Measurements from ENCODE around the gene ACOT7. TPM values are rescaled to one million over a fixed set of nuclear protein-coding genes. Genes with fewer than 3 reads are reported as not detected.

ACOT7 gene
- total RNA-seq, 1 donor from 2014 or later: 38.8 TPM

DNA sequence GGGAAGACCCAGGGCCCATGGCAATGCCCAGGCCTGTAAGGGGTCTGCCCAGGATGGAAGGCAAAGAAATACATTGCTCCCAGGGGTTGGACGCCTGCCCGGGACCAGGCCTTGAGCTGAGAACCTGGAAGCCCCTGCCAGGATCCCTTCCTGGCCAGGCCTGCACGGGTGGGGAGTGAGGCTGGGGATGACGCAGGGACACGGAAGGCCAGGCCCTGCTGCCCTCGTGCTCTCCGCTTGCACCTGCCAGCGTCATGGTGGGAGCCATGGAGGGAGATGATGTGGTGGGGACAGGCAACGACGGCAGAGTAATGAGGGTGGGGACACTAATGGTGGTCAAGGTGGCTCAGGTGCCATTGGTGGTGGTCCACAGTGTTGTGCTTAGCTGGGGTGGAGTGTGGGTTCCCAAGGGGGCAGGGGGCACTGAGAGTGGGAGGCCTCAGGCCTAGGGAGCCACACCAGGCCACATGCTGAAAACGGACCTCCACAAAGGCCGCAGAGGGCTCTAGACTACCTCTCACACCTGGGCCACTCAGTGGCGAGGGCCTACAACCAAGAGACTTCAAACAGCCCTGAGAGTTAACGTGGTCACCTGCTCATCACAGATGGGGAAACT is 145.3 kb downstream of the ACOT7 start:
- no peaks in the 10 kb centered on the region for H3K9me3 ChIP-seq
- H3K36me3 ChIP-seq: peaks cover 0 to 4% of the 10 kb centered on the region in 2 donors
- no peak overlapping the region for H3K27ac ChIP-seq
- peaks cover 13% of the 10 kb centered on the region for H3K27me3 ChIP-seq
- intact Hi-C loops (cut with DNase I): loop anchor here (5.0 to 10.0 kb wide), 3 partner anchors 99 to 187 kb away; no protein-coding TSS in a partner anchor
- TF ChIP-seq, protein P1, sequence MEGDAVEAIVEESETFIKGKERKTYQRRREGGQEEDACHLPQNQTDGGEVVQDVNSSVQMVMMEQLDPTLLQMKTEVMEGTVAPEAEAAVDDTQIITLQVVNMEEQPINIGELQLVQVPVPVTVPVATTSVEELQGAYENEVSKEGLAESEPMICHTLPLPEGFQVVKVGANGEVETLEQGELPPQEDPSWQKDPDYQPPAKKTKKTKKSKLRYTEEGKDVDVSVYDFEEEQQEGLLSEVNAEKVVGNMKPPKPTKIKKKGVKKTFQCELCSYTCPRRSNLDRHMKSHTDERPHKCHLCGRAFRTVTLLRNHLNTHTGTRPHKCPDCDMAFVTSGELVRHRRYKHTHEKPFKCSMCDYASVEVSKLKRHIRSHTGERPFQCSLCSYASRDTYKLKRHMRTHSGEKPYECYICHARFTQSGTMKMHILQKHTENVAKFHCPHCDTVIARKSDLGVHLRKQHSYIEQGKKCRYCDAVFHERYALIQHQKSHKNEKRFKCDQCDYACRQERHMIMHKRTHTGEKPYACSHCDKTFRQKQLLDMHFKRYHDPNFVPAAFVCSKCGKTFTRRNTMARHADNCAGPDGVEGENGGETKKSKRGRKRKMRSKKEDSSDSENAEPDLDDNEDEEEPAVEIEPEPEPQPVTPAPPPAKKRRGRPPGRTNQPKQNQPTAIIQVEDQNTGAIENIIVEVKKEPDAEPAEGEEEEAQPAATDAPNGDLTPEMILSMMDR (IDR thresholded peaks at IDR 0.05): no peak
- TF ChIP-seq POLR2AphosphoS5 (IDR thresholded peaks at IDR 0.05; ENCODE audit: insufficient read depth in 1 of 2, low read depth in 1 of 2) (no peak), POLR2A (IDR thresholded peaks at IDR 0.05) (no peak)
- DNase-seq (ENCODE audit: extremely low spot score in 2 of 2): no peak
- no peak overlapping the region for H3K4me3 ChIP-seq
- peaks cover 24% of the 10 kb centered on the region for H3K4me1 ChIP-seq

DNA sequence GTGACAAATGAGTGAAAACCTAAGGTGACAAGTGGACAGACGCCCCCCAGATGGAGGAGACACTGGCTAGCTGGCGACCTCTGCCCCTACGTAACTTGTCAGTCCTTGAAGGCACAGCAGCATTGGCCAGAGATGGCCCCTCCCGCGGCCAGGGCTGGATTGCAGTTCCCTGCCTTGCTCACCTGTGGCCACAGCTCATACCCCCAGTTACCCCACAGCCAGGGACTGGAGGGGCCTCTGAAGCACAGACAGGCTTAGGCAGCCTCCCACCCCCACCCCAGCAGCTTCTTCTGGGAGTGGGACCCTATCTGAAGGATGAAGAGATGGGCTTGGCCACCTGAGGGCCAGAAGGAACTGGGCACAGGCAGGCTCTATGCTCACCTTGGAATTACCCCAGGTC is 145.9 kb downstream of the ACOT7 start:
- H3K9me3 ChIP-seq: no peaks in the 10 kb centered on the region
- H3K36me3 ChIP-seq: no peaks in the 10 kb centered on the region
- H3K4me3 ChIP-seq: no peak overlapping the region
- intact Hi-C loops (cut with DNase I): loop anchor here (5.0 to 10.0 kb wide), 3 partner anchors 100 to 187 kb away; no protein-coding TSS in a partner anchor
- H3K4me1 ChIP-seq: peaks cover 24% of the 10 kb centered on the region
- TF ChIP-seq POLR2AphosphoS5 (IDR thresholded peaks at IDR 0.05; ENCODE audit: insufficient read depth in 1 of 2, low read depth in 1 of 2) (no peak), POLR2A (IDR thresholded peaks at IDR 0.05) (no peak)
- TF ChIP-seq, protein P1 (IDR thresholded peaks at IDR 0.05): no peak
- H3K27me3 ChIP-seq: peaks cover 19% of the 10 kb centered on the region
- no peak overlapping the region for H3K27ac ChIP-seq
- DNase-seq (ENCODE audit: extremely low spot score in 2 of 2): no peak

DNA sequence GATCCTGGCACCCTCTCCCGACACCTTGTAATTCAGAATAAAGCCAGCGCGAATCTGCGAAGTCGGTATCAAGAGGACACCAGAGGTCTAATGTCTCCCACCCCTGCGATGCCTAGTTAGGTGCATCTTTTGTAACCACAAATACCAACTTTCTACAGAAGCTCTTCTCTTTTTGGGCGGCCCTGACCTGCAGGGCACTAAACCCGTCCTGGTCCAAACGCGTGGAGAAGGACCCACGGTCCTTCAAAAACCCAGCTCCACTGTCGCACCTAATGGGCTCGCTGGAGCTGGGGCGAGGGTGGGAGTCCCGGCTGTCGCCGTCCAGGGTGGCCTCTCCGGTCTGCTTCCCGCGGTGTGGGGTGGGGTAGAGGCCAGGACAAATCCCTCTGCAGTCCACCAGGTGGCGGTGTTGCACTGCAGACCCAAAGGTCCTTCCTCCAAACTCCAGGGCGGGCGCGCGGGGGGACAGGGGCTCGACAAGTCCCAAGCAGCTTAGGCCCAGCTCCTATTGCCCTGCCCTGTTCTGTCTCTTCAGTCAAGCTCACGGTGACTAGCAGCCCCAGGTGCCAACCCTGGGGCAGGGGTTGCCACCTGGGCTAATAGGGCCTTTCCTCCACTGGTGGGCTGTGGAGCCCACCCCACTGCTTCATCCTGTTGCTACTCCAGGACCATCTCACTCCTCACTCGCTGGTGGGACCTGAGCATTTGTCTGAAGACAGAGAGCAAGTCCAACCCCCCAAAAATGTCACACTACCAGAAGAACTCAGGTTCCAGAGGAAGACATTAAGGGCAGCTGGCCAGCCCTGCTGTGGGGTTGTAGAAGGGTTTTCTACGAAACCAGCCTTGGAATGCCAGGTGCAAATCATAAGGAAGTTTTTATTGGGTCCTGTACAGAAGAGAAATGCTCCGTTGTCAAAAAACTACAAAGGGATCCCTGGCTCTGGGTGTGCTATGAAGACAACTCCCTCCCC is 146.8 kb downstream of the ACOT7 start:
- no peaks in the 10 kb centered on the region for H3K36me3 ChIP-seq
- H3K4me1 ChIP-seq: peaks cover 30% of the 10 kb centered on the region
- H3K27ac ChIP-seq: no peak overlapping the region
- TF ChIP-seq POLR2AphosphoS5 (IDR thresholded peaks at IDR 0.05; ENCODE audit: insufficient read depth in 1 of 2, low read depth in 1 of 2) (peak; percentile 29 to 39), POLR2A (IDR thresholded peaks at IDR 0.05) (no peak)
- TF ChIP-seq, protein P1 (IDR thresholded peaks at IDR 0.05): peak; percentile 93 to 97 (median 97)
- H3K27me3 ChIP-seq: peaks cover 25% of the 10 kb centered on the region
- DNase-seq (ENCODE audit: extremely low spot score in 2 of 2): no peak
- H3K4me3 ChIP-seq: no peak overlapping the region
- no peaks in the 10 kb centered on the region for H3K9me3 ChIP-seq
- intact Hi-C loops (cut with DNase I): loop anchor here (5.0 to 10.0 kb wide), 3 partner anchors 101 to 188 kb away; no protein-coding TSS in a partner anchor

DNA sequence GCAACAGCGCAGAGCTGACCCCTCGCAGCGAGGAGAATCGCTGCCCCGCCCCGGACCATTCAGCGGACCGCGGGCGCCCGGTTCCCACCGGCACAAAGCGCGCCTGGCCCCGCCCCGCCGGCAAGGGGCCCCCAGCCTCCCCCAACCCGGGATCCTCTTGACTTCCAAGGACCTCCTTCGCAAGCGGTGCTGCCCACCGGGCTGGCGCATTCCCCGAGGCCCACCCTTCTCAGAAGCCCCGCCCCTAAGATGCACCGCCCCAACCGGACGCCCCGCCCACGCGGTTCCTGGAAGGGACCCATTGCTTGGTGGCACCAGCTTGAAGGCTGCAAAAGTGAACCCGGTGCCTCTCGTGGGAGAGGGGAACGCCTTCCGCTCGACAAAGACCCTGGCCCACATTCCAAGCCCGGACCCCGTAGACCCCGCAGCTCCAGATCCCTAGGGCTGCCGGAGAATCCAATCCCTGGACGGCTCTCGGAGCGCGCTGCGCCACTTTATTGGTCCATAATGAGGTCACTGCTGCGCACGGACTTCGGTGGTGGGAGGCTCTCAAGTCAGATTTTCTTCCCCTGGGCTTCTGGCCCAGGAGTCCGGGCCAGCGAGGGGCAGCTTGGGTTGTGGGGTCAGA is 147.6 kb downstream of the ACOT7 start:
- Histone ChIP-seq H3K36me3 (no peaks in the 10 kb centered on the region), H3K27me3 (peaks cover 27% of the 10 kb centered on the region), H3K4me3 (no peak overlapping the region), H3K27ac (no peak overlapping the region), H3K4me1 (peaks cover 37% of the 10 kb centered on the region), H3K9me3 (no peaks in the 10 kb centered on the region)
- no peak for DNase-seq (ENCODE audit: extremely low spot score in 2 of 2)
- TF ChIP-seq, protein P1 (IDR thresholded peaks at IDR 0.05): no peak
- TF ChIP-seq POLR2A (IDR thresholded peaks at IDR 0.05) (no peak), POLR2AphosphoS5 (IDR thresholded peaks at IDR 0.05; ENCODE audit: insufficient read depth in 1 of 2, low read depth in 1 of 2) (no peak)
- intact Hi-C loops (cut with DNase I): loop anchor here (5.0 to 10.0 kb wide), 3 partner anchors 101 to 189 kb away; no protein-coding TSS in a partner anchor
